ENCODE results near the gene MSX1.

- TF ChIP-seq CTCF (IDR thresholded peaks at IDR 0.05 in 2 of 3, conservative IDR thresholded peaks at IDR 0.05 in 1 of 3; ENCODE audit: borderline replicate concordance in 1 of 3, insufficient read depth in 1 of 3, low read depth in 2 of 3, low read length in 2 of 3) (no peak), RAD21 (IDR thresholded peaks at IDR 0.05; ENCODE audit: low read depth) (no peak), JUND (IDR thresholded peaks at IDR 0.05) (no peak), EZH2 (IDR thresholded peaks at IDR 0.05) (no peak), MAX (IDR thresholded peaks at IDR 0.05) (no peak), POLR2A (IDR thresholded peaks at IDR 0.05; ENCODE audit: borderline replicate concordance, extremely low read depth, insufficient read depth, insufficient read length) (no peak), TCF7L2 (IDR thresholded peaks at IDR 0.05; ENCODE audit: borderline replicate concordance, extremely low read depth, insufficient read depth, insufficient read length) (no peak), ZNF274 (IDR thresholded peaks at IDR 0.05; ENCODE audit: low read depth, low read length) (no peak)
Observed at GRCh38 chr4:4849106-4849505, 10.4 kb upstream of the MSX1 start.

Measured in HCT116 (cell line).